ENCODE measurements around the gene IL9R.
"Not testable (repeated sequence)": the region's sequence is repeated elsewhere in the genome, so short reads cannot be mapped to it uniquely, and the experiment has no call there.

IL9R gene

DNA sequence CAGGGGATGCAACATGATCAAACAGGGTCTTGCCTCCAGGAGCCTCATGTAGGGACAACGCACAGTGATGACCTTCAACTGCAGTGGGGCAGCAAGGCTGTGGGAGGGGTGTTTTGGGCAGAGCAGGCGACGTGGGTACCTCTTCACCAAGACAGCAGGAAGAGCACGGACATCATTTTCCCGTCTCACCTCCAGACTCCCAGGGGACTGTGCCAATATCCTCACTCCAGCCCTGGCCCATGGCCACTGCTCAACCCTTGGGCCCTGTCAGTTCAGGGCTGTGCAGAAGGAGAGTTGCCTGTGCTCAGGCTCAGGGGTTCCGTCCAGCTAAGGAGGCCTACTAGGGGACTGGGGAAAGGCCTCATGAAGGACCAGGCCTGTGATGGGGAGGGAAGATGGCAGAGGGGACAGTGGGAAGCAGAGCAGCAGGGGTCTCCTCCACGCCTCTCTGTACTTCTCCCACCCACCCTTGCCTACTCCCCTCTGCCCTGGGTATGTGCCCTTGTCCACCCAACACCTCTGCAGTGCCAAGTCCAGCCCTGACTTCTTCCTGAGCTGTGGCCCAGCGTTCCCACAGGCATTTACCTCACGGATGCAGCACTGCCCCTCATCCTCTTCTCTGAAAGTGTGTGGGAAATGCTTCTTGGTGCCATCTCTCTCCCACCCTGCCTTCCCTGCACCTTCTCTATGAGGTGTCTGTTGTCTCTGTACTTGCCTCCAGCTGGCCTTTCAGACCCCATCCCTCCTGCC, 1.4 kb downstream of the IL9R start:
- no peak for DNase-seq

DNA sequence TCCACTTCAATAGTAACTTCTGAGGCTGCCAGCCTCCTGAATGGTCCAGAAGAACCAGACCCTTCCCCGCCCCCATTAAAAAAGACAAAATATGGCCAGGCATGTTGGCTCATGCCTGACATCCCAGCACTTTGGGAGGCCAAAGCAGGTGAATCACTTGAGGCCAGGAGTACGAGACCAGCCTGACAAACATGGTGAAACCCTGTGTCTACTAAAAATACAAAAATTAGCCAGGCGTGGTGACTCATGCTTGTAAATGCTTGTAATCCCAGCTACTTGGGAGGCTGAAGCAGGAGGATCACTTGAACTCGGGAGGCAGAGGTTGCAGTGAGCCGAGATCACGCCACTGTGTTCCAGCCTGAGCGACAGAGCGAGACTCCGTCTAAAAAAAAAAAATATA, 2.3 kb downstream of the IL9R start:
- DNase-seq, result not testable (repeated sequence)

DNA sequence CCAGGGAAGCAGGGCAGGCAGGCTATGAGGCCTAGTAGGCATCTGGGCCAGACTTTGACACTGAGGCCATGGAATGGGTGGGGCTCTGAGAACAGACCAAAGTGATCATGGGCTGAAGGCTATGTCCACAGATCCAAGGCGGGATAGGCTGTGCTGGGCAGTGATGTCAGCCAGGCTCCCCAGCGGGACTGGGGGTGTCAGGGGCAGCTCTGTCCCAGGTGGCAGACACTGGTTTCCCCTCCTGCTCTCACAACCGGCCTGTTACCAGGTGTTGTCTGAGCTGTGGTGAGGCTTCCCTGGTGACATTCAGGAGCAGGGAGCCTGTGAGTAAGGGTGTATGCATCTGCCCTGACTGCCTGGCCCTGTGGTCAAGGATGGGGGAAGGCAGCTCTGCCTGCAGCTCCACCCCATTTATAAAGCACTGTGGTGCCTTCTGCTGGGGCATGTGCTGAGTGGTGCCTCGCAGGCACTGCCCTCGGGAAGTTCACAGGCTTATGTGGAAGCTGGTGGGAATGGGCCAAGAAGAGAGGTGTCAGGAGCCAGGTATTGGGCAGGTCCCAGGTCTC, 2.9 kb downstream of the IL9R start:
- DNase-seq, result no peak

DNA sequence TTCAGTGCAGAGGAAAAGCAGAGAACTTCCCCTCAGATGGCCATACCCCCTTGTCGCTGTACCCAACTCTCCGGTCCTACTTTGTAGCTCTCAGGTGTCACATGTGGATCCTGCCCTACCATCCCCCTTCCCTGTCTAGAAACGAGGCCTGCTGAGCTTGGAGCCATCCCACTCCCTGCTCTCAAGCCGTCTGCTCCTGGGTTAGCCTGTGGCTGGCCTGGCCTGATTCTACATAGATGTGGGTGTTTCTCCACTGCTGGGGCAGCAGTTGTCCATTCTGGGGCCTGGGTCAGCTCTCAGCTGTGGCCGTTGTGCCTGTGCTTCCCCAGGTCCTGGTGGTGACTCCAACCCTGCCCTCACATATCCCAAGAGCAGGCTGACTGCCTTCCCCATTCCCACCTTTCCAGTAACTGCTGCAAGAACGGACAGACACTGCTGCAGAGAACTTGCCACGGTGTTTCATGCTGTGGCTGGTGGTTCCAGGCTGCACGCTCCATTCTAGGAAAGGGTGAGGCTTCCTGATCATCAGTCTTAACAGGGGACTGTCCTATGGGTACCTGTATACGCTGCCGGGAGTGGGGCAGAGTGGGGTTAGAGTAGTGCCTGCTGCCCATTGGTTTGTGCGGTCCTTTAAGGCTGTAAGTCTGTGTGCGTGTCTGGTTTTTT, 3.6 kb downstream of the IL9R start:
- no peak for DNase-seq

DNA sequence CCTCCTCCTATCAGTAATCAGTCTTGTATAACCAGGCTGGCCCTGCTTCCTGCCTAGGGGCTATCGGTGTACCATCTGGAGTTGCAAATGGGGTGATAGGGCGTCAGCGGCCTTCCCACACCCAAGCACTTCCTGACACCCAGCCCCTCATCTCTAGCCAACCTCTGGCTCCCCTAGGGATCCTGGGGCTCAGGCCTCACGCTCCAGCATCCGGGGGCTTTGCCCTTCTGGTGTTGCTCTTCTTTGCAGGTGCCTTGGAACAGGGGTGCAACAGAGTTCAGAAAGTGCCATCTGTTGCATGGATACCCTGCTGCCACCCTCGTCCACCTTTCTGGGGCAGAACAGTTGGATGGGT, 4.1 kb downstream of the IL9R start:
- DNase-seq, result no peak

DNA sequence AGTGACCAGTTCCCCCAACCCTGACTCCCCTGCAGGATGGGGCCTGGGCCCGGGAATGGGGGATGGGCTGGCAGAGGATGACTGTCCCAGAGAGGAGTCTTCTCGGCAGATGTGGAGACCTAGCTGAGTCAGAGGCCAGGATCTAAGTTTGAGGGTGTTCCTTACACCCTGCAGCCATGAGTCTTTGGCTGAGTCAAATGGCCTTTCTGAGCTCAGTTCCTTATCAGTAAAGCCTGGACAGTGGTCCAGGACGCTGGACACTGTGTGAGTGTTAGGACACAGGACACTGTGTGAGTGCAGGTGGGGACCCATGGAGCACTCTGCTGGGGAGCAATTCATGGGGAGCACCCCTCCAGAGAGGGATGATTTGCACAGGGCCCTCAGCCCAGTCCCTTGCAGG, 5.0 kb downstream of the IL9R start:
- DNase-seq, result no peak

DNA sequence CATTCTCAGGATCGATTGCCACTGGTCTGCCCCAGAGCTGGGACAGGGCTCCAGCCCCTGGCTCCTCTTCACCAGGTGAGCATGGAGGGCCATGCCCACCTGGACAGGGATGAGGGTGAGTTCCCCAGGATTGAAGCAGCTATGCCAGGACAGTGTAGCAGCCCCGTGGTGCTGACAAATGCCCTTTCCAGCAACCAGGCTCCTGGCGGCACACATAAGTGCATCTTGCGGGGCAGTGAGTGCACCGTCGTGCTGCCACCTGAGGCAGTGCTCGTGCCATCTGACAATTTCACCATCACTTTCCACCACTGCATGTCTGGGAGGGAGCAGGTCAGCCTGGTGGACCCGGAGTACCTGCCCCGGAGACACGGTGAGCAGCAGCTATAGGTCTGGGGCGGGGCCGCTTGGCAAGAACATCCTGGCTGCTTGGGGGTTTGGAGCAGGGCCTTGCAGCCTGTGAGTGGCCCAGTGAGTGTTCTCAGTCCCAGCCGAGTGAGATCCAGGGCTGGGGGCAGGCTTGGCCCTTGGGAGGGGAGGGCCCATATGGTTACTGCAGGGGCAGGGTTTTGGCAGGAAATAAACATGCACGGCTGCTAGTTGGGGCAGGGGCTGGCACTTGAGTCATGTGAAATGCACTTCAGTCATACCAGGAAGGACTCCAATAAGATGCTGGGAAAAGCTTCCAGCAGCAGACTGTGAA, 6.1 kb downstream of the IL9R start:
- DNase-seq, result no peak

DNA sequence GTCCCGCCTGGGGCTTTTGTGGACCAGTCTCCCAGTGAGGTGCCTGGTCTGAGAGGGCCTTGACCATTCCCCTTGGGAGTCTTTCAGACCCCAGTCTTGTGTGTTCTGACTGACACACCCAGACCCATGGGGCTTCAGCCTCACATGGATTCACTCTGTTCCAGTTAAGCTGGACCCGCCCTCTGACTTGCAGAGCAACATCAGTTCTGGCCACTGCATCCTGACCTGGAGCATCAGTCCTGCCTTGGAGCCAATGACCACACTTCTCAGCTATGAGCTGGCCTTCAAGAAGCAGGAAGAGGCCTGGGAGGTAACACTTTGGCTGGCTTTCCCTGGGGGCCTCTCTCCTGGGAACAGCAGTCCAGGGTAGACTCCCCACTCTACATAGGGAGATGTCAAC, 6.8 kb downstream of the IL9R start:
- no peak for DNase-seq

DNA sequence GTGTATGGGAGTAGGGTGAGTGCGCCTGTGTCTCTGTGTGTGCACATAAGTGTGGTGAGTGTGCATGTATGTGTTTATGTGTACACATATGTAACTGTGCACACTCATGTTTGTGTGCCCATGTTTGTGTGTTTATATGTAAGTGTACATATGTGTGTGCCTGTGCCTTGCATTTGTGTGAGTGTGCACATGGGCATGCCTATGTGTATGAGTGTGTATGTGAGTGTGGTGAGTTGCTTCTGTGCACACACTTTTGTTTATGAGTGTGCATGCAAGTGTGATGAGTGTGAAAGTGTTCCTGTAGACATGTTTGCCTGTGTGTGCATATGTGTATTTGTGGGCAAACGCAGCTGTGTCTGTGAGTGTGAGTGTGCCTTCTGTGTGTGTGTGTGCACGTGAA, 7.2 kb downstream of the IL9R start:
- no peak for DNase-seq

DNA sequence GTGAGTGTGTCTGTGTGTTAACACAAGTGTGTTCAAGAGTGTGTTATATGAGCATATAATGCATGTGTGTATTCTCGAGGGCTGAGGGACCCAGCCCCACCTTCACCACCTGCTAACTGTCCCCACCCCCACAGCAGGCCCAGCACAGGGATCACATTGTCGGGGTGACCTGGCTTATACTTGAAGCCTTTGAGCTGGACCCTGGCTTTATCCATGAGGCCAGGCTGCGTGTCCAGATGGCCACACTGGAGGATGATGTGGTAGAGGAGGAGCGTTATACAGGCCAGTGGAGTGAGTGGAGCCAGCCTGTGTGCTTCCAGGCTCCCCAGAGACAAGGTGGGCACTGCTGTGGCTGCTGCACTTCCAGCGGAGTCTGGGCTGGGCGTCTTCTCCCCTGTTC, 7.6 kb downstream of the IL9R start:
- DNase-seq, result no peak

DNA sequence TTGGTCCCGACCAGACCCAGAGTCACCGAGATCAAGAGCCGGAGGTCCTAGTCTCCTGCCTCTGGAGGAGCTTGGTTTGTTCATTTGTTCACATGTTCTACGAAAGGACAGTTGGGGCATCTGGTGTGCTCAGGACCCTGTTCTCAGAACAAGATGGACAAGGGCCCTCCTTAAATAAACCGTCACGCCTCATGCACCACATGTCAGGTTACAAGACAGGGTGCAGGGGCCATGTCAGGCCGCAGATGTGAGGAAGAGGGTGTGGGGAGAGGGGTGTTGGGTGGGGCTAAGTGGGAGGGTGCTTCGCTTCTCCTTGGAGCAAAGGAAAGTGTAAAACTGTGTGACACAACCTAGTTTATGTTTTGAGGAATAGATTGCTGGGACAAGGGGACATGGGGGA, 9.0 kb downstream of the IL9R start:
- not testable (repeated sequence) for DNase-seq

DNA sequence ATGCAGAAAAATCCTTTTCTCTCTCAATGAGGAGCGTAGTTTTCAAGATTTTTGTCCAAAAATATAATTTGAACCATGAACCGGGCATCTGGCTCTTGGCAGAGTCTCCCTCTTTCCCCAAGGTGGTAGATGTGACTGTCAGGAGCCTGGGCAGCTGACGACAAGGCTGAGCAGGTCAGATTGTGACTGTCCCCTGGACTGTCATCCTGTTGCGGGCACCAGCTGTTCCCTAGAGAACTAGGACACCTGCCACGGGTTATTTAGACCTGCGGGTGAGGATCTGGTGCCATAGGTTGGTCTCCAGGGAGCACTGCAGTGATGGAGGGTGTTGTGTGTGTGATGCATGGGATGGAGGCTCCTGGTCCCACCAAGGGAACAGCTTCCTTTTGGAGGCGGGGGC, 10.9 kb downstream of the IL9R start:
- DNase-seq, result not testable (repeated sequence)

DNA sequence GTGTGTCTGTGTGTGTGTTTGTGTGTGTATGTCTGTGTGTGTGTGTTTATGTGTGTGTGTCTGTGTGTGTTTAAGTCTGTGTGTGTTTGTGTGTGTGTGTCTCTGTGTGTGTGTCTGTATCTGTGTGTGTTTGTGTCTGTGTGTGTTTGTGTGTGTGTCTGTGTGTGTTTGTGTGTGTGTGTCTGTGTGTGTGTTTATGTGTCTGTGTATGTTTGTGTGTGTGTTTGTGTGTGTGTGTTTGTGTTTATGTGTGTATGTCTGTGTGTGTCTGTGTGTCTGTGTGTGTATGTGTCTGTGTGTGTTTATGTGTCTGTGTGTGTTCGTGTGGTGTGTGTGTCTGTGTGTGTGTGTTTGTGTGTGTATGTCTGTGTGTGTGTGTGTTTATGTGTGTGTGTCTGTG, 11.4 kb downstream of the IL9R start:
- no peak for DNase-seq

DNA sequence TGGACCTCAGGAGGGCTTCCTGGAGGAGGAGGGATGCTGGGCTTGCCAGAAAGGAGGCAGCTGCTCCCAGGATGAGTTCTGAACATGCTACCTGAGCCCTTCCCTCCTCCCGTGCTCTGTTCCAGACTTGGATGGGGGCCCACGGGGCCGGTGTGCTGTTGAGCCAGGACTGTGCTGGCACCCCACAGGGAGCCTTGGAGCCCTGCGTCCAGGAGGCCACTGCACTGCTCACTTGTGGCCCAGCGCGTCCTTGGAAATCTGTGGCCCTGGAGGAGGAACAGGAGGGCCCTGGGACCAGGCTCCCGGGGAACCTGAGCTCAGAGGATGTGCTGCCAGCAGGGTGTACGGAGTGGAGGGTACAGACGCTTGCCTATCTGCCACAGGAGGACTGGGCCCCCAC, 12.2 kb downstream of the IL9R start:
- DNase-seq, result not testable (repeated sequence)

DNA sequence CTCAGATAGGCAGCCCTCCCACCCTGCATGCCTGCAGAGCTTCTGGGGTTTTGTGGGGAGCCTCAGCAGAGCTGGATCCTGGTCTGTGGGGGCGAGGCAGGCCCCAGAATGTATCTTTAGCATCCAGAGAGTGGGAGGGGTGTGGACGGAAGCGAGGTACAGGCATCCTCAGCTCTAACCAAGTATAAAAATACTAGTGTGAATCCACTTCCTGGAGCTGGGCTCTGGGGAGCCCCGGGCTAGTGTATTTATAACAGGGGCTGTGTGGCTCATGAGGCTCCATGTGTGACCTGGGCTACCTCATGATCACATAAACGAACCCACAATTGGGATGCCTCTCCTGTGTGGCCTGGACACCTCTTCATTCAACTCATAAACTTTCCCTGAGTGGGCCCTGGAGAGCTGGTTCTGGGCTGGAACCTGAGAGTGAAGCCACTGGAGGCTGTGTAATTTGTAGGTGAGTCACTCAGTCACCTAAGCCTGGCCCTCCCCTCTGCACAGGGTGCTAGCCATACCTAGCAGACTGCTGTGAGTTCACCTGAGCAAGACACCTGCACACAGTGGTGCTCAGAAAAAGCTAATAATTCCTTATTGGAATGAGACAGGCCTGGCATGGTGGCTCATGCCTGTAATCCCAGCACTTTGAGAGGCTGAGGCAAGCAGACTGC, 15.9 kb downstream of the IL9R start:
- DNase-seq, result not testable (repeated sequence)

DNA sequence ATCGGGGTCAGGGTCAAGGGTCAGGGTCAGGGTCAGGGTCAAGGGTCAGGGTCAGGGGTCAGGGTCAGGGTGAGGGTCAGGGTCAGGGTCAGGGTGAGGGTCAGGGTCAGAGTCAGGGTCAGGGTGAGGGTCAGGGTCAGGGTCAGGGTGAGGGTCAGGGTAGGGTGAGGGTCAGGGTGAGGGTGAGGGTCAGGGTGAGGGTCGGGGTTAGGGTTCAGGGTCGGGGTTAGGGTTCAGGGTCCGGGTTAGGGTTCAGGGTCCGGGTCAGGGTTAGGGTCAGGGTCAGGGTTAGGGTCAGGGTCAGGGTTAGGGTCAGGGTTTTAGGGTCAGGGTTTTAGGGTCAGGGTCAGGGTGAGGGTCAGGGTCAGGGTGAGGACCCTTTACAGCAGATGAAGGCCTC, 22.4 kb downstream of the IL9R start:
- not testable (repeated sequence) for DNase-seq

DNA sequence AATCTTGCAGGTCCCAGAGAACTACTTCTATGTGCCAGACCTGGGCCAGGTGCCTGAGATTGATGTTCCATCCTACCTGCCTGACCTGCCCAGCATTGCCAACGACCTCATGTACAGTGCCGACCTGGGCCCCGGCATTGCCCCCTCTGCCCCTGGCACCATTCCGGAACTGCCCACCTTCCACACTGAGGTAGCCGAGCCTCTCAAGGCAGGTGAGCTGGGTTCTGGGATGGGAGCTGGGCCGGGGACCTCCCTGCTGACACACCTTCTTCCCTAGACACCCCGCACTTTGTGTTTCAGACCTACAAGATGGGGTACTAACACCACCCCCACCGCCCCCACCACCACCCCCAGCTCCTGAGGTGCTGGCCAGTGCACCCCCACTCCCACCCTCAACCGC, 25.5 kb downstream of the IL9R start:
- DNase-seq, result not testable (repeated sequence)

DNA sequence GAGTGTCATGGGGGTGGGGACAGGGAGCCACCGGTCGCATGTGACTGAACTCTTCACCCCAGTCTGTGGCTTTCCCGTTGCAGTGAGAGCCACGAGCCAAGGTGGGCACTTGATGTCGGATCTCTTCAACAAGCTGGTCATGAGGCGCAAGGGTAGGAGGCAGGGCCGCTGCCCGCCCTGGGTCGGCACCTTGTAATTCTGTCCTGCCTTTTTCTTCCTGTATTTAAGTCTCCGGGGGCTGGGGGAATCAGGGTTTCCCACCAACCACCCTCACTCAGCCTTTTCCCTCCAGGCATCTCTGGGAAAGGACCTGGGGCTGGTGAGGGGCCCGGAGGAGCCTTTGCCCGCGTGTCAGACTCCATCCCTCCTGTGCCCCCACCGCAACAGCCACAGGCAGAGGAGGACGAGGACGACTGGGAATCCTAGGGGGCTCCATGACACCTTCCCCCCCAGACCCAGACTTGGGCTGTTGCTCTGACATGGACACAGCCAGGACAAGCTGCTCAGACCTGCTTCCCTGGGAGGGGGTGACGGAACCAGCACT, 27.5 kb downstream of the IL9R start:
- not testable (repeated sequence) for DNase-seq

DNA sequence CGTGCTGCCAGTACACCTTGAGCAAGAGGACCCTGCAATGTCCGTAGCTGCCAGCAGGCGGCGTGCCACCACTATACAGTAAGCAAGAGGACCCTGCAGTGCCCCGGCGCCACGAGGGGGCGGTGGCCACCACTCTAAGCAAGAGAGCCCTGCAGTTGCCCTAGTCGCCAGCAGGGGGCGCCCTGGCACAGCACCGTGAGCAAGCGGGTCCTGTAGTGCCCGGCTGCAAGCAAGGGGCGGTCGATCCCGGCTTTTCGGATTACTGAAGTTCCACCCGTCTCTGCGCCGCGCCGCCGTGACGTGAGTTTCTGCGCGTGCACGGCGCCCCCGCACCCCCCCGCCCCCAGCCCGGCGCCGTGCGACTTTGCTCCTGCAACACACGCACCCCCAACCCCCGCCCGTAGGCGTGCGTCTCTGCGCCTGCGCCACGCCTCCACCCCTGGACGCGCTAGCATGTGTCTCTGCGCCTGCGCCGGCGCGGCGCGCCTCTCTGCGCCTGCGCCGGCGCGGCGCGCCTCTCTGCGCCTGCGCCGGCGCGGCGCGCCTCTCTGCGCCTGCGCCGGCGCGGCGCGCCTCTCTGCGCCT, 31.2 kb downstream of the IL9R start:
- DNase-seq, result not testable (repeated sequence)

DNA sequence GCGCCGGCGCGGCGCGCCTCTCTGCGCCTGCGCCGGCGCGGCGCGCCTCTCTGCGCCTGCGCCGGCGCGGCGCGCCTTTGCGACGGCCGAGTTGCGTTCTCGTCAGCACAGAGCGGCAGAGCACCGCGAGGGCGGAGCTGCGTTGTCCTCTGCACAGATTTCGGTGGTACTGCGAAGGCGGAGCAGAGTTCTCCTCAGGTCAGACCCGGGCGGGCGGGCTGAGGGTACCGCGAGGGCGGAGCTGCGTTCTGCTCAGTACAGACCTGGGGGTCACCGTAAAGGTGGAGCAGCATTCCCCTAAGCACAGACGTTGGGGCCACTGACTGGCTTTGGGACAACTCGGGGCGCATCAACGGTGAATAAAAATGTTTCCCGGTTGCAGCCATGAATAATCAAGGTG, 31.8 kb downstream of the IL9R start:
- DNase-seq, result not testable (repeated sequence)

DNA sequence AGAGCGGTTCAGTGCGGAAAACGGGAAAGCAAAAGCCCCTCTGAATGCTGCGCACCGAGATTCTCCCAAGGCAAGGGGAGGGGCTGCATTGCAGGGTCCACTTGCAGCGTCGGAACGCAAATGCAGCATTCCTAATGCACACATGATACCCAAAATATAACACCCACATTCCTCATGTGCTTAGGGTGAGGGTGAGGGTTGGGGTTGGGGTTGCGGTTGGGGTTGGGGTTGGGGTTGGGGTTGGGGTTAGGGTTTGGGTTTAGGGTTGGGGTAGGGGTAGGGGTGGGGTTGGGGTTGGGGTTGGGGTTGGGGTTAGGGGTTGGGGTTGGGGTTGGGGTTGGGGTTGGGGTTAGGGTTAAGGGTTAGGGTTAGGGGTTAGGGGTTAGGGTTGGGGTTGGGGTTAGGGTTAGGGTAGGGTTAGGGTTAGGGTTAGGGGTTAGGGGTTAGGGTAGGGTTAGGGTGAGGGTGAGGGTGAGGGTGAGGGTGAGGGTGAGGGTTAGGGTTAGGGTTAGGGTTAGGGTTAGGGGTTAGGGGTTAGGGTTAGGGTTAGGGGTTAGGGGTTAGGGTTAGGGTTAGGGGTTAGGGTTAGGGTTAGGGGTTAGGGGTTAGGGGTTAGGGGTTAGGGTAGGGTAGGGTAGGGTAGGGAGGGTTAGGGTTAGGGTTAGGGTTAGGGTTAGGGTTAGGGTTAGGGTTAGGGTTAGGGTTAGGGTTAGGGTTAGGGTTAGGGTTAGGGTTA, 32.4 kb downstream of the IL9R start:
- DNase-seq, result not testable (repeated sequence)

DNA sequence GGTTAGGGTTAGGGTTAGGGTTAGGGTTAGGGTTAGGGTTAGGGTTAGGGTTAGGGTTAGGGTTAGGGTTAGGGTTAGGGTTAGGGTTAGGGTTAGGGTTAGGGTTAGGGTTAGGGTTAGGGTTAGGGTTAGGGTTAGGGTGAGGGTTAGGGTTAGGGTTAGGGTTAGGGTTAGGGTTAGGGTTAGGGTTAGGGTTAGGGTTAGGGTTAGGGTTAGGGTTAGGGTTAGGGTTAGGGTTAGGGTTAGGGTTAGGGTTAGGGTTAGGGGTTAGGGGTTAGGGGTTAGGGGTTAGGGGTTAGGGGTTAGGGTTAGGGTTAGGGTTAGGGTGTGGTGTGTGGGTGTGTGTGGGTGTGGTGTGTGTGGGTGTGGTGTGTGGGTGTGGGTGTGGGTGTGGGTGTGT, 33.0 kb downstream of the IL9R start:
- not testable (repeated sequence) for DNase-seq
